ENCODE data around the gene ANTXR2. TPM values are rescaled to one million over a fixed set of nuclear protein-coding genes. Genes with fewer than 3 reads are reported as not detected.

ANTXR2 gene
- total RNA-seq, 2 donors from 2014 or later = 13.6 to 16.4 TPM

- Mint-ChIP-seq H3K27me3 (ENCODE audit: insufficient read depth) (no peaks in the 10 kb centered on the region), H3K9me3 (peaks cover 4% of the 10 kb centered on the region), H3K4me1 (no peaks in the 10 kb centered on the region), H3K4me3 (no peak overlapping the region), H3K36me3 (ENCODE audit: low read depth) (no peaks in the 10 kb centered on the region), H3K27ac (no peak overlapping the region)
- Histone ChIP-seq H3K9me3 (ENCODE audit: control insufficient read depth, low read length) (no peaks in the 10 kb centered on the region), H3K27ac (ENCODE audit: low read depth, low read length) (no peak overlapping the region), H3K4me3 (ENCODE audit: low read length) (no peak overlapping the region), H3K27me3 (ENCODE audit: control insufficient read depth, insufficient read depth, low read length, poor library complexity, severe bottlenecking) (no peaks in the 10 kb centered on the region), H3K9ac (ENCODE audit: extremely low read depth, low read length, poor library complexity, severe bottlenecking) (no peak overlapping the region), H3K4me1 (ENCODE audit: control insufficient read depth, insufficient read depth, low read length) (no peaks in the 10 kb centered on the region), H3K36me3 (ENCODE audit: control insufficient read depth, insufficient read depth, low read length) (no peaks in the 10 kb centered on the region)
- no peak for TF ChIP-seq CTCF (conservative IDR thresholded peaks at IDR 0.05)
- no peak for DNase-seq
- 96 to 100% methylated on average over 1 of the region's 1 CpG for whole genome bisulfite sequencing, 2 experiments (ENCODE audit: insufficient coverage in 1 of 2, insufficient read length in 1 of 2)
Measured at GRCh38 chr4:79935274-79935673, 137.8 kb downstream of the ANTXR2 start.

DNA sequence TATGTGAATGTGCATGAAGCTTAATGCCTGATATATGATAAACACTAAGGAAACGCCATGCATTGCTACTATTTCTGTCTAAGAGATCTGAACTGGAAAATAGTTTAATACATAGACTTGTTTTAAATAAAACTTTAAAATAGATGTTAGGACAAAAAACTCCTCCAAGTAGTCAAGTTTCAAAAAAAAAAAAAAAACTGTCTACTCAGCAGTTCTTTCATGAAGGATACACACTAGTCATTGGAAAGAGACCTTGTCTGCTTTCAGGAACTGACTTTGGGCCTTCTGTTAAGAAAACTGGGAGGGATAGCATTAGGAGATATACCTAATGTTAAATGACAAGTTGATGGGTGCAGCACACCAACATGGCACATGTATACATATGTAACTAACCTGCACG, 138.4 kb downstream of the ANTXR2 start:
- TF ChIP-seq CTCF (conservative IDR thresholded peaks at IDR 0.05) = no peak
- no peaks in the 10 kb centered on the region for H3K9me3 ChIP-seq (ENCODE audit: control insufficient read depth, low read length)
- H3K4me1 ChIP-seq (ENCODE audit: control insufficient read depth, insufficient read depth, low read length) = no peaks in the 10 kb centered on the region
- no peaks in the 10 kb centered on the region for H3K27me3 Mint-ChIP-seq (ENCODE audit: insufficient read depth)
- H3K27ac ChIP-seq (ENCODE audit: low read depth, low read length) = no peak overlapping the region
- no peaks in the 10 kb centered on the region for H3K4me1 Mint-ChIP-seq
- no peak overlapping the region for H3K27ac Mint-ChIP-seq
- H3K4me3 ChIP-seq (ENCODE audit: low read length) = no peak overlapping the region
- H3K36me3 Mint-ChIP-seq (ENCODE audit: low read depth) = no peaks in the 10 kb centered on the region
- no peak for DNase-seq
- H3K9ac ChIP-seq (ENCODE audit: extremely low read depth, low read length, poor library complexity, severe bottlenecking) = no peak overlapping the region
- whole genome bisulfite sequencing, 2 experiments (ENCODE audit: insufficient coverage in 1 of 2, insufficient read length in 1 of 2) = 100% methylated on average over 2 of the region's 2 CpGs; no CpG with 5 or more reads in 1 of the 2 experiments
- H3K9me3 Mint-ChIP-seq = peaks cover 4% of the 10 kb centered on the region
- no peaks in the 10 kb centered on the region for H3K36me3 ChIP-seq (ENCODE audit: control insufficient read depth, insufficient read depth, low read length)
- H3K4me3 Mint-ChIP-seq = no peak overlapping the region
- H3K27me3 ChIP-seq (ENCODE audit: control insufficient read depth, insufficient read depth, low read length, poor library complexity, severe bottlenecking) = no peaks in the 10 kb centered on the region

DNA sequence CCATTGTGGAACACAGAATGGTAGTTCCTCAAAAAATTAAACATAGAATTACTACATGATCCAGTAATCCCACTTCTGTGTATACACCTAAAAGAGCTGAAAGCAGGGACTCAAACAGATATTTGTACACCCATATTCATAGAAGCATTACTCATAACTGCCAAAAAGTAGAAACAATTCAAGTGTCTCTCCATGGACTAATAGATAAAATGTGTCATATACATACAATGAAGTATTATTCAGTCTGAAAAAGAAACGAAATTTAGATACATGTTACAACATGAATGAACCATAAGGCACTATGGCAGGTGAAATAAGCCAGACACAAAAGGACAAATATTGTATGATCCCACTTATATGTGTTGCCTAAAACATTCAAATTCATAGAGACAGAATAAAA, 145.1 kb downstream of the ANTXR2 start:
- Histone ChIP-seq H3K36me3 (ENCODE audit: control insufficient read depth, insufficient read depth, low read length) (no peaks in the 10 kb centered on the region), H3K27ac (ENCODE audit: low read depth, low read length) (no peak overlapping the region), H3K9ac (ENCODE audit: extremely low read depth, low read length, poor library complexity, severe bottlenecking) (no peak overlapping the region), H3K4me3 (ENCODE audit: low read length) (no peak overlapping the region), H3K9me3 (ENCODE audit: control insufficient read depth, low read length) (no peaks in the 10 kb centered on the region), H3K27me3 (ENCODE audit: control insufficient read depth, insufficient read depth, low read length, poor library complexity, severe bottlenecking) (no peaks in the 10 kb centered on the region), H3K4me1 (ENCODE audit: control insufficient read depth, insufficient read depth, low read length) (no peaks in the 10 kb centered on the region)
- Mint-ChIP-seq H3K27me3 (ENCODE audit: insufficient read depth) (no peaks in the 10 kb centered on the region), H3K36me3 (ENCODE audit: low read depth) (no peaks in the 10 kb centered on the region), H3K4me3 (no peak overlapping the region), H3K27ac (no peak overlapping the region), H3K4me1 (no peaks in the 10 kb centered on the region), H3K9me3 (no peaks in the 10 kb centered on the region)
- no peak for DNase-seq
- no peak for TF ChIP-seq CTCF (conservative IDR thresholded peaks at IDR 0.05)
- WGBS, 2 experiments (ENCODE audit: insufficient coverage in 1 of 2, insufficient read length in 1 of 2) = 89% methylated on average over 1 of the region's 1 CpG; no CpG with 5 or more reads in 1 of the 2 experiments

Measured in endodermal cell (in vitro differentiated cells).